SK-N-SH (cell line): Measurements from ENCODE around the gene C20orf96. TPM values are rescaled to one million over a fixed set of nuclear protein-coding genes. Genes with fewer than 3 reads are reported as not detected.

Experiments used
- CTCF ChIA-PET: fragments of 300-600, 350-600 bp; formaldehyde crosslinking; extraction: SDS; loops from one replicate; lab custom pipeline; 2021; lab: Yijun Ruan, JAX
- POLR2A ChIA-PET: fragments of 350-600 bp; sonication (Branson Sonifier 250); formaldehyde crosslinking; extraction: SDS; loops from one replicate; lab custom pipeline; 2020; ENCODE audit warnings: antibody characterized with exemption, inconsistent platforms; lab: Yijun Ruan, JAX
- DNase-seq: peaks from one replicate; pipeline ENCODE4 v3.0.0; 2012
- H2AFZ ChIP-seq: fragments of 200-600 bp; sonication (generic); 2 replicates; pipeline ENCODE4 v1.8.1; 2016; ENCODE audit warnings: antibody characterized with exemption, mild to moderate bottlenecking, low read depth
- H3F3A ChIP-seq: fragments of 200-600 bp; sonication (generic); replicated peaks from 2 replicates; pipeline ENCODE3; 2016; ENCODE audit warnings: antibody characterized with exemption, mild to moderate bottlenecking; ENCODE audit not compliant: insufficient read depth
- H3K27ac ChIP-seq, 2 experiments: fragments of 200-500 bp in 1 of 2; fragments of 200-600 bp in 1 of 2; sonication (Bioruptor generic) in 1 of 2; sonication (generic), shearing (Covaris generic) in 1 of 2; 2 replicates each; pipeline versions ENCODE4 v1.5.1 to v1.6.1; 2014 to 2016; ENCODE audit warnings: low read depth in 2 of 2, inconsistent platforms in 1 of 2, low read length in 1 of 2, mild to moderate bottlenecking in 1 of 2, mixed read lengths in 1 of 2
- H3K27me3 ChIP-seq: fragments of 200-600 bp; sonication (generic), shearing (Covaris generic); 2 replicates; pipeline ENCODE4 v1.6.1; 2016; ENCODE audit warnings: mixed run types; ENCODE audit not compliant: insufficient read depth
- H3K36me3 ChIP-seq, 2 experiments: fragments of 200-500 bp in 1 of 2; fragments of 200-600 bp in 1 of 2; sonication (Bioruptor generic) in 1 of 2; sonication (generic) in 1 of 2; replicated peaks in 1 of 2; 2 replicates each; pipeline versions ENCODE3 to v1.5.1; 2014 to 2016; ENCODE audit warnings: low read length in 1 of 2, mild to moderate bottlenecking in 1 of 2; ENCODE audit not compliant: insufficient read depth in 2 of 2, control insufficient read depth in 1 of 2
- H3K4me1 ChIP-seq, 2 experiments: fragments of 200-500 bp in 1 of 2; fragments of 200-600 bp in 1 of 2; sonication (Bioruptor generic) in 1 of 2; sonication (generic), shearing (Covaris generic) in 1 of 2; 2 replicates each; pipeline versions ENCODE4 v1.5.1 to v1.6.1; 2014 to 2016; ENCODE audit warnings: low read depth in 1 of 2, low read length in 1 of 2, mixed run types in 1 of 2; ENCODE audit not compliant: insufficient read depth in 2 of 2, control insufficient read depth in 1 of 2
- H3K4me2 ChIP-seq: fragments of 200-600 bp; sonication (generic), shearing (Covaris generic); 2 replicates; pipeline ENCODE4 v1.6.1; 2017; ENCODE audit warnings: mixed run types
- H3K4me3 ChIP-seq, 2 experiments: fragments of 200-500 bp in 1 of 2; fragments of 200-600 bp in 1 of 2; sonication (Bioruptor generic) in 1 of 2; sonication (generic), shearing (Covaris generic) in 1 of 2; 2 replicates each; pipeline versions ENCODE4 v1.5.1 to v1.8.1; 2014 to 2016; ENCODE audit warnings: low read depth in 2 of 2, inconsistent platforms in 1 of 2, low read length in 1 of 2, mild to moderate bottlenecking in 1 of 2, mixed read lengths in 1 of 2, moderate library complexity in 1 of 2
- H3K79me2 ChIP-seq: fragments of 200-600 bp; sonication (generic); 2 replicates; pipeline ENCODE4 v1.8.1; 2017; ENCODE audit warnings: mild to moderate bottlenecking; ENCODE audit not compliant: insufficient read depth
- H3K9ac ChIP-seq: fragments of 200-600 bp; sonication (generic); 2 replicates; pipeline ENCODE4 v1.6.1; 2017; ENCODE audit warnings: mixed run types
- H3K9me2 ChIP-seq: fragments of 200-600 bp; sonication (generic); 2 replicates; pipeline ENCODE4 v1.6.1; 2017; ENCODE audit warnings: mixed run types
- H3K9me3 ChIP-seq: fragments of 200-600 bp; sonication (generic); 2 replicates; pipeline ENCODE4 v1.6.1; 2017; ENCODE audit warnings: mixed run types, mild to moderate bottlenecking, moderate library complexity
- H4K20me1 ChIP-seq: fragments of 200-600 bp; sonication (generic); 2 replicates; pipeline ENCODE4 v1.6.1; 2017; ENCODE audit warnings: mild to moderate bottlenecking, mixed run types; ENCODE audit not compliant: insufficient read depth
- CHD2 ChIP-seq: fragments of 150-350 bp; IDR thresholded peaks from 2 replicates; pipeline ENCODE4 v1.6.1; 2018; ENCODE audit warnings: low read length; ENCODE audit not compliant: partially characterized antibody
- ELF1 ChIP-seq: IDR thresholded peaks from 2 replicates; pipeline ENCODE4 v1.4.0; 2012
- EP300 ChIP-seq, 2 experiments: IDR thresholded peaks; 2 replicates each; pipeline versions ENCODE4 v1.4.0 to v1.6.1; 2012; ENCODE audit warnings: borderline replicate concordance in 1 of 2, low read depth in 1 of 2, low read length in 1 of 2
- IRF3 ChIP-seq: fragments of 150-350 bp; IDR thresholded peaks from 2 replicates; pipeline ENCODE4 v1.6.1; 2016; ENCODE audit warnings: mild to moderate bottlenecking, low read depth, low read length
- MAX ChIP-seq: IDR thresholded peaks from 2 replicates; pipeline ENCODE4 v1.4.0; 2012; ENCODE audit warnings: low read depth
- NRF1 ChIP-seq: IDR thresholded peaks from 2 replicates; pipeline ENCODE4 v1.6.1; 2012; ENCODE audit warnings: low read depth, mild to moderate bottlenecking, low read length
- PBX3 ChIP-seq: IDR thresholded peaks from 2 replicates; pipeline ENCODE4; 2012
- POLR2AphosphoS5 ChIP-seq: IDR thresholded peaks from 2 replicates; pipeline ENCODE4 v1.6.1; 2012; ENCODE audit warnings: low read depth, low read length
- RAD21 ChIP-seq: IDR thresholded peaks from 2 replicates; pipeline ENCODE4 v1.6.1; 2012; ENCODE audit warnings: mild to moderate bottlenecking, low read length
- RFX5 ChIP-seq: IDR thresholded peaks from 2 replicates; pipeline ENCODE4 v1.6.1; 2012; ENCODE audit warnings: mild to moderate bottlenecking, improper control_type of control experiment, low read length
- RXRA ChIP-seq: IDR thresholded peaks from 2 replicates; pipeline ENCODE4 v1.4.0; 2012; ENCODE audit warnings: low read depth, mild to moderate bottlenecking, borderline replicate concordance
- SIN3A ChIP-seq: IDR thresholded peaks from 2 replicates; pipeline ENCODE4 v1.6.1; 2012; ENCODE audit warnings: low read depth, mild to moderate bottlenecking, low read length, moderate library complexity, borderline replicate concordance
- TAF1 ChIP-seq: IDR thresholded peaks from 2 replicates; pipeline ENCODE4 v1.6.1; 2012; ENCODE audit warnings: low read depth, mild to moderate bottlenecking, low read length, moderate library complexity, borderline replicate concordance
- TCF12 ChIP-seq: IDR thresholded peaks from 2 replicates; pipeline ENCODE4 v1.4.0; 2012
- WGBS: methylation state at CpG from one replicate; pipeline ENCODE4 v1.1.6; 2017; ENCODE audit warnings: low lambda C conversion rate; 5-methylcytosine and 5-hydroxymethylcytosine counted together
- polyA plus RNA-seq, 3 experiments: library from polyadenylated mRNA; depleted of rRNA; stranded (reverse); fragments of >200 nt; gene quantifications; 2 replicates each; pipeline ENCODE4 v1.2.3, GENCODE V29; 2012

Gene C20orf96
- polyA plus RNA-seq, 1 of the 3 experiments (the other 2 are of a cell fraction): 16.6 TPM

- peaks cover 37% of the 10 kb centered on the region for H3K79me2 ChIP-seq
- H3K9me3 ChIP-seq: no peaks in the 10 kb centered on the region
- peak within 1 kb of the TSS; percentile 92 for H3K9ac ChIP-seq
- H3K4me1 ChIP-seq: peaks cover 23 to 29% of the 10 kb centered on the region in 2 experiments; a peak in 3 of 4 replicates
- CTCF ChIA-PET: interaction anchor here (0.7 to 4.3 kb wide), 7 partner anchors 14 to 89 kb away, joined by 3 to 21 read pairs (median 4); partner anchors contain the start of gene TRIB3
- POLR2A ChIA-PET: interaction anchor here (1.8 to 3.7 kb wide), 4 partner anchors 13 to 27 kb away, joined by 12 to 36 read pairs (median 26); partner anchors contain the start of genes NRSN2 and ZCCHC3
- H3K36me3 ChIP-seq: peaks cover 14 to 16% of the 10 kb centered on the region in 2 experiments
- peaks cover 31% of the 10 kb centered on the region for H4K20me1 ChIP-seq
- DNase-seq: peak; percentile 91
- H3K27me3 ChIP-seq: no peaks in the 10 kb centered on the region
- peak; percentile 39; the same call in 1 of the 2 replicates for TF ChIP-seq TAF1
- no peak; the same call in 1 of the 2 replicates for TF ChIP-seq PBX3
- 0 out of 2 replicates have a peak, but pooled peaks have one; percentile 2 for TF ChIP-seq TCF12
- peak; percentile 28 for TF ChIP-seq CHD2
- no peak for TF ChIP-seq ELF1
- 0 out of 2 replicates have a peak, but pooled peaks have one; percentile 27 for TF ChIP-seq MAX
- peak; percentile 26 to 57; a peak in 2 of 4 replicates for TF ChIP-seq EP300 (IDR thresholded peaks at IDR 0.05; ENCODE audit: borderline replicate concordance in 1 of 2, low read depth in 1 of 2, low read length in 1 of 2)
- no peak for TF ChIP-seq RXRA
- peak; percentile 99 for TF ChIP-seq RFX5
- no peak for TF ChIP-seq NRF1
- peak; percentile 69 for TF ChIP-seq POLR2AphosphoS5
- TF ChIP-seq RAD21: no peak
- TF ChIP-seq SIN3A: no peak
- TF ChIP-seq IRF3: no peak
- WGBS: 2% methylated on average over 11 of the region's 106 CpGs
- H3K4me3 ChIP-seq: peak within 1 kb of the TSS; percentile 93 to 98
- peaks cover 29% of the 10 kb centered on the region for H3F3A ChIP-seq
- no peaks in the 10 kb centered on the region for H3K9me2 ChIP-seq
- peak within 1 kb of the TSS; percentile 99 for H3K4me2 ChIP-seq
- H3K27ac ChIP-seq: peak within 1 kb of the TSS; percentile 95 to 97
- H2AFZ ChIP-seq: peak within 1 kb of the TSS; percentile 93
Measured at GRCh38 chr20:325045-325888, 34.7 kb upstream of the C20orf96 start, which contains the start of gene SOX12. TSS of gene SOX12 (plus strand) at chr20:325552. CDS start at chr20:325925, 373 bp downstream.
